HG03159 (cell line): ENCODE results near the gene MAP4.

ENCODE experiments used
- ATAC-seq: cut with Tn5 transposase; IDR thresholded peaks from one replicate; pipeline ENCODE4 v1.9.1; 2021; ENCODE audit warnings: mild to moderate bottlenecking, moderate library complexity; ENCODE audit not compliant: unreplicated experiment

Gene MAP4

GRCh38 chr3:47867451-47868044 lies 148.7 kb downstream of the MAP4 start:
- ATAC-seq = no peak

- no peak for ATAC-seq
Measured at GRCh38 chr3:47865192-47865591, 151.0 kb downstream of the MAP4 start.

GRCh38 chr3:47863391-47864128 lies 152.7 kb downstream of the MAP4 start:
- no peak for ATAC-seq

GRCh38 chr3:47859956-47860605 lies 156.1 kb downstream of the MAP4 start:
- no peak for ATAC-seq

- no peak for ATAC-seq
Measured at GRCh38 chr3:47857151-47857550, 159.1 kb downstream of the MAP4 start.

GRCh38 chr3:47856669-47857068 lies 159.5 kb downstream of the MAP4 start:
- no peak for ATAC-seq

GRCh38 chr3:47855461-47856383 lies 160.5 kb downstream of the MAP4 start:
- ATAC-seq = no peak

GRCh38 chr3:47854720-47855455 lies 161.3 kb downstream of the MAP4 start:
- no peak for ATAC-seq

- no peak for ATAC-seq
Measured at GRCh38 chr3:47854267-47854666, 161.9 kb downstream of the MAP4 start.

GRCh38 chr3:47852604-47853602 lies 163.3 kb downstream of the MAP4 start:
- ATAC-seq = no peak

- ATAC-seq = no peak
Measured at GRCh38 chr3:47851888-47852603, 164.2 kb downstream of the MAP4 start.

- no peak for ATAC-seq
Measured at GRCh38 chr3:47850564-47851410, 165.4 kb downstream of the MAP4 start.

- ATAC-seq = no peak
Measured at GRCh38 chr3:47849699-47850563, 166.3 kb downstream of the MAP4 start.

GRCh38 chr3:47849186-47849698 lies 167.0 kb downstream of the MAP4 start:
- no peak for ATAC-seq

GRCh38 chr3:47848599-47849117 lies 167.6 kb downstream of the MAP4 start:
- ATAC-seq = no peak

- no peak for ATAC-seq
Measured at GRCh38 chr3:47847801-47848518, 168.3 kb downstream of the MAP4 start.
